HEK293T (cell line): ENCODE results near the gene GNB1L.
A peak's percentile ranks its signal among the peaks of the same experiment; 100 is the strongest.

Experiments used
- CTCF ChIA-PET: fragments of 350-600 bp; formaldehyde crosslinking; extraction: SDS; loops from one replicate; lab custom pipeline; 2021; ENCODE audit warnings: antibody characterized with exemption, inconsistent platforms; lab: Yijun Ruan, JAX
- POLR2A ChIA-PET: fragments of 350-600 bp; formaldehyde crosslinking; extraction: SDS; loops from one replicate; lab custom pipeline; 2020; ENCODE audit warnings: antibody characterized with exemption, inconsistent platforms; lab: Yijun Ruan, JAX
- DNase-seq: peaks from one replicate; pipeline ENCODE4 v3.0.0; 2012; ENCODE audit warnings: mixed read lengths; ENCODE audit errors: extremely low spot score
- ARNT ChIP-seq: fragments of 450-650 bp; IDR thresholded peaks from 2 replicates; pipeline ENCODE4 v1.6.1; 2017; ENCODE audit warnings: mild to moderate bottlenecking
- BHLHE40 ChIP-seq: fragments of 450-650 bp; IDR thresholded peaks from 2 replicates; pipeline ENCODE4 v1.6.1; 2016; ENCODE audit warnings: mild to moderate bottlenecking, moderate library complexity, borderline replicate concordance
- CTBP1 ChIP-seq: fragments of 450-650 bp; IDR thresholded peaks from 2 replicates; pipeline ENCODE4 v1.6.1; 2016; ENCODE audit warnings: borderline replicate concordance
- ELF4 ChIP-seq: fragments of 450-650 bp; IDR thresholded peaks from 2 replicates; pipeline ENCODE4 v1.6.1; 2017; ENCODE audit warnings: antibody characterized with exemption
- FOXA1 ChIP-seq: fragments of 450-650 bp; IDR thresholded peaks from 2 replicates; pipeline ENCODE4 v1.6.1; 2016; ENCODE audit warnings: mild to moderate bottlenecking
- FOXK2 ChIP-seq: fragments of 450-650 bp; IDR thresholded peaks from 2 replicates; pipeline ENCODE4 v1.6.1; 2016; ENCODE audit warnings: mild to moderate bottlenecking
- FOXM1 ChIP-seq: fragments of 450-650 bp; IDR thresholded peaks from 2 replicates; pipeline ENCODE4 v1.6.1; 2017; ENCODE audit warnings: mild to moderate bottlenecking, borderline replicate concordance
- HDGF ChIP-seq: fragments of 450-650 bp; IDR thresholded peaks from 2 replicates; pipeline ENCODE4 v1.6.1; 2017; ENCODE audit warnings: antibody characterized with exemption, borderline replicate concordance
- L3MBTL2 ChIP-seq: fragments of 450-650 bp; conservative IDR thresholded peaks from 2 replicates; pipeline ENCODE4 v1.6.1; 2016; ENCODE audit warnings: mild to moderate bottlenecking
- LEF1 ChIP-seq: fragments of 450-650 bp; IDR thresholded peaks from 2 replicates; pipeline ENCODE4 v1.6.1; 2017; ENCODE audit warnings: mild to moderate bottlenecking, borderline replicate concordance
- NFRKB ChIP-seq: fragments of 450-650 bp; IDR thresholded peaks from 2 replicates; pipeline ENCODE4 v1.6.1; 2016; ENCODE audit warnings: mild to moderate bottlenecking, moderate library complexity
- SP1 ChIP-seq: fragments of 450-650 bp; IDR thresholded peaks from 2 replicates; pipeline ENCODE4 v1.6.1; 2017
- SUZ12 ChIP-seq: fragments of 450-650 bp; IDR thresholded peaks from 2 replicates; pipeline ENCODE4 v1.6.1; 2016; ENCODE audit warnings: mild to moderate bottlenecking
- TARDBP ChIP-seq: fragments of 450-650 bp; IDR thresholded peaks from 2 replicates; pipeline ENCODE4 v1.6.1; 2016
- ZNF384 ChIP-seq: fragments of 450-650 bp; IDR thresholded peaks from 2 replicates; pipeline ENCODE4 v1.6.1; 2016
- TF ChIP-seq, protein P1 (sequence below): fragments of 450-650 bp; IDR thresholded peaks from 2 replicates; pipeline ENCODE4 v1.6.1; 2016

GNB1L gene

DNA sequence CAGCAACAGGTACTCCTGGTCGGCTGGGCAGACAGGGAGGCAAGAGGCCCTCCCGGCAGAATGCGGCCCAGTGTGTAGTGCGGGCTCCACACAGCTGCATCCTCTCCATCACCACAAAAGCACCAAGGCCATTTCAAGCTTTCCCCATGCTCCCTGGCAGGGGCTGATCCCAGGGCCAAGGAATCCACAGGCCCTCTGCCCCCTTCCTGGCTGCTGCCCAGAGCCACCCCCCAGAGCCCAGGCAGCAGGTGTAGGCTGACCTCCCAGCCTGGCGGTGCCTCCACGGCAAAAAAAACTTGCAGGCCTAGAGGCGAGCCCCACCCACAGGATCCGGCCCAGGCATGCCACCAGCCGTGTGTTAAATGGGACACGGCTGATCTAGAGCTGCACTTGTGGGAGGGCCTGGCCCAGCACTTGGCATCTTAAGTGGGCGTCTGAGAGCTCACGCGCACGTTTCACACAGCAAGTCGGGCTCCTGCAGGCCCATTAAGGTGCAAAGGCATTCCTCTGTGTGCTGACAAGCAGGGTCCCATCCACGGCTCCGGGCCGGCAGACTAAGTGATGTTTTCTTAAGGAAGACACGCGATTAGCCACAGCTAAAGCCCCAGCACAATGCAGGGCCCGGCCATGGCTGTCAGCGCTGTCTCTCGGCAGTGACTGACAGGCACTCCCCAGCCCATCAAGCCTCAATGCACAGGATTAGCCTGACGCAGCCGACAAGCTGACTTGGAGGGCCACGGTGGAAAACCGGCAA, 19.8 kb upstream of the GNB1L start:
- DNase-seq = no peak
- POLR2A ChIA-PET = interaction anchor here (2.0 kb wide), 1 partner anchor 20 kb away, joined by 16 read pairs; the partner anchor contains the start of genes GNB1L and RTL10
- TF ChIP-seq FOXM1 (no peak), NFRKB (no peak)
- TF ChIP-seq, protein P1, sequence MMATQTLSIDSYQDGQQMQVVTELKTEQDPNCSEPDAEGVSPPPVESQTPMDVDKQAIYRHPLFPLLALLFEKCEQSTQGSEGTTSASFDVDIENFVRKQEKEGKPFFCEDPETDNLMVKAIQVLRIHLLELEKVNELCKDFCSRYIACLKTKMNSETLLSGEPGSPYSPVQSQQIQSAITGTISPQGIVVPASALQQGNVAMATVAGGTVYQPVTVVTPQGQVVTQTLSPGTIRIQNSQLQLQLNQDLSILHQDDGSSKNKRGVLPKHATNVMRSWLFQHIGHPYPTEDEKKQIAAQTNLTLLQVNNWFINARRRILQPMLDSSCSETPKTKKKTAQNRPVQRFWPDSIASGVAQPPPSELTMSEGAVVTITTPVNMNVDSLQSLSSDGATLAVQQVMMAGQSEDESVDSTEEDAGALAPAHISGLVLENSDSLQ = peak; percentile 81
- CTCF ChIA-PET = interaction anchor here (0.8 kb wide), 1 partner anchor 144 kb away, joined by 4 read pairs; no protein-coding TSS in a partner anchor

DNA sequence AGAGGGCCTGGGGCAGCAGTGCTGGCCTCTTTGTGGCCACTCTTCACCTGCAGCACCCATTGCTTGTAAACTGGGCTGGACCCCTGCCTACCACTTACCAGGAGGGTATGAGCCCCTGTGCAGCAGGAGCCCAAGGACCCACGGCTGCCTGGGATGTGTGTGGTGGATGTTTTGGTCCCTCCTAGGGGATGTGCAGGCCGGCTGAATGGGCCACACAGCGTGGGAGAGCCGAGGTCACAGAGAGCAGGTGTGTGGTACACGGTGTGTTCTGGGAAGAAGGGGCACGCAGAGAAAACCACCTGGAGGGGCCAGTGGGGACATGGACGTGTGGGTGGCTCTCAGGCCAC, 19.3 kb upstream of the GNB1L start:
- no peak for DNase-seq
- POLR2A ChIA-PET = interaction anchor here (2.0 kb wide), 1 partner anchor 19 kb away, joined by 16 read pairs; the partner anchor contains the start of genes GNB1L and RTL10
- TF ChIP-seq FOXA1 = no peak
- no peak for TF ChIP-seq FOXM1
- no peak for TF ChIP-seq BHLHE40
- TF ChIP-seq CTBP1 = no peak
- TF ChIP-seq SP1 = no peak
- TF ChIP-seq ARNT = no peak
- no peak for TF ChIP-seq FOXK2
- TF ChIP-seq L3MBTL2 = no peak
- TF ChIP-seq NFRKB = no peak
- TF ChIP-seq, protein P1 = no peak
- no peak for TF ChIP-seq TARDBP
- no peak for TF ChIP-seq ELF4
- no peak for TF ChIP-seq LEF1
- TF ChIP-seq ZNF384 = no peak
- no peak for TF ChIP-seq HDGF
- TF ChIP-seq SUZ12 = no peak
- CTCF ChIA-PET = no interaction called here

DNA sequence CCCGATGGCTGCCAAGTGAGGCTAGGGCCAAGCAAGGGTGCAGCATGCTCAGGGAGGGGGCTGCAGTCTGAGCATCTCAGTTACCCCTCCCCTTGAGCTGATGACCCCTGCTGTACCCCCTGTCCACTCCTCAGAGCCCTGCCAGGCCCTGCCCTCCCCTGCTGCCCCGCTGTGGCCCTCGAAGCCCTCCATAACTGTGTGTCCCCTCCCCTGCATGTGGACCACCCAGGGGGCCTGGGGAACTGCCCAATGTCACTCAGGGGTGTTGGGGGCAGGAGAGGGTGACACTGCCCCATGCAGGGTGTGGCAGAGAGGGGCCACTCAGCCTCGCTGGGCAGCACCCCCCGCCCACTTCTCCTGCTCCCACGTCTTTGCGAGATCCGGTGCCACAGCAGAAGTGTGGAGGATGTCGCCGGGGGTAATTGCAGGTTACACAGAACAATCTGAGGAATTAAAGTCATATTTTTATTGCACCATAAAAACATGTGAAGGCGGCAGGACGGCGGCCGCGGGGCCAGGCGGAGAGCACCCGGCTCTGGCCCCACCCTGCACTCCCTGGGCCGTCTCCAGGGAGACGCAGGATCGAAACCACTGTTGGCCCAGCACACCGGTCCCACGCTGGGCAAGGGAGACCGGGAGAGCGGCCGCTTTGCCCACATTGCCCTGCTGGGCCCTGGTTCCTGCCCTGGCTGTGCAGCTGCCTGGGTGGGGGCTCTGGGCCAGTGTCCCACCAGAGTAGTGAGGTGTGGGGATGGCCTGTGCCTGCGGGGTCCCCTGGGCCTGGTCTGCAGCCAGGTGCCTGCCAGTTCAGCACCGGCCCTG, 18.7 kb upstream of the GNB1L start:
- POLR2A ChIA-PET = interaction anchor here (2.0 kb wide), 1 partner anchor 18 kb away, joined by 16 read pairs; the partner anchor contains the start of genes GNB1L and RTL10
- no peak for TF ChIP-seq ELF4
- no peak for TF ChIP-seq L3MBTL2
- TF ChIP-seq CTBP1 = no peak
- no peak for TF ChIP-seq BHLHE40
- TF ChIP-seq NFRKB = no peak
- no peak for TF ChIP-seq ARNT
- no peak for TF ChIP-seq SUZ12
- TF ChIP-seq, protein P1 = no peak
- no peak for TF ChIP-seq ZNF384
- TF ChIP-seq HDGF = no peak
- TF ChIP-seq SP1 = no peak
- no peak for TF ChIP-seq FOXA1
- CTCF ChIA-PET = no interaction called here
- no peak for DNase-seq

DNA sequence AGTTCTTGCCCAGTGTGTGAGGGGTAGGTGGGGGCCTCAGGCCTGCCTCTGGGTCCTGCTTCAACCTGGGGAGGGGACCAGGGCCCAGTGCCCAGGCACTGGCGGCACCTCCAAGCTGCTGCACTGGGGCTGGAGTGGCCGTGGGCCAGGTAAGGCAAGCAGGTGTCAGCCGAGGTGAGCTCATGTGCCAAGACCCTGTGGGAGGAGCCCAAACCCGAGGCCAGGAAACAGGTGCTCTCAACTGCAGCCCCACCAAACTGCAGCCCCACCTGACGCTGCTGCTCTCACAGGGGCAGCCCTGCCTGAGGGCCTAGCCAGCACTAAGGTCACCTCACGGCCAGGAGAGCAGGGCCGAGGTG, 18.1 kb upstream of the GNB1L start:
- DNase-seq = no peak
- POLR2A ChIA-PET = no interaction called here

More for the DNA sequence above, 18.1 kb upstream of the GNB1L start:
- CTCF ChIA-PET = no interaction called here
- no peak for TF ChIP-seq TARDBP
- no peak for TF ChIP-seq L3MBTL2
- TF ChIP-seq ELF4 = no peak
- TF ChIP-seq ARNT = no peak
- no peak for TF ChIP-seq FOXA1
- no peak for TF ChIP-seq SP1
- no peak for TF ChIP-seq SUZ12
- TF ChIP-seq CTBP1 = no peak
- TF ChIP-seq, protein P1 = no peak
- no peak for TF ChIP-seq ZNF384
